ENCODE results near the gene MFF.
"Not testable (repeated sequence)": the region's sequence is repeated elsewhere in the genome, so short reads cannot be mapped to it uniquely, and the experiment has no call there.

The MFF gene

GRCh38 chr2:227376656-227377396 lies 51.8 kb downstream of the MFF start:
- in situ Hi-C loops (cut with MboI; ENCODE audit: low sequenced_read_pairs), result no loop called here

- in situ Hi-C loops (cut with MboI; ENCODE audit: low sequenced_read_pairs), result no loop called here
Observed at GRCh38 chr2:227377467-227378351, 52.7 kb downstream of the MFF start.

DNA sequence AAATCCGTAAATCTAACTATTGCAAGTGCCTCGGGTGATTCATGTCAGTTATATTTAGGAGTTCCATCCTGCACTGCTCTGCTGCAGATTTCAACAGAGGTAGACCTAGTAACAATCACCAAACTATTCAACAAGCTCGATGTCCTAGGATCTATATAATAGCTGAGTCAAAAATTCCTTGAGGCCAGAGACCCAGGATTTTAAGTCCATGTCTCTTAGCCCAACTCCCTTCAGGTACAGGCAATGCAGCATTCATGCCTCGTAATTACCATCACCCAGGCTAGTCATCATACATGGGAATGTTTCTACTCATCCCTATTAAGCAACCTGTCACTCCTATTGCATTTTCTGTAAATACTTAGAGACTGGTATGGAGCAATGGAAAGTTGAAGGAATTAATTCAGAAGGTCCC lies 53.3 kb downstream of the MFF start:
- in situ Hi-C loops (cut with MboI; ENCODE audit: low sequenced_read_pairs), result no loop called here

- in situ Hi-C loops (cut with MboI; ENCODE audit: low sequenced_read_pairs), result no loop called here
Observed at GRCh38 chr2:227379095-227379494, 54.0 kb downstream of the MFF start, which contains the start of gene TM4SF20. TM4SF20 (minus strand) TSS chr2:227379306; CDS start chr2:227379268, 38 bp downstream.

GRCh38 chr2:227382241-227382835 lies 57.3 kb downstream of the MFF start:
- in situ Hi-C loops (cut with MboI; ENCODE audit: low sequenced_read_pairs), result not testable (repeated sequence)

GRCh38 chr2:227383686-227384085 lies 58.6 kb downstream of the MFF start:
- in situ Hi-C loops (cut with MboI; ENCODE audit: low sequenced_read_pairs), result no loop called here

DNA sequence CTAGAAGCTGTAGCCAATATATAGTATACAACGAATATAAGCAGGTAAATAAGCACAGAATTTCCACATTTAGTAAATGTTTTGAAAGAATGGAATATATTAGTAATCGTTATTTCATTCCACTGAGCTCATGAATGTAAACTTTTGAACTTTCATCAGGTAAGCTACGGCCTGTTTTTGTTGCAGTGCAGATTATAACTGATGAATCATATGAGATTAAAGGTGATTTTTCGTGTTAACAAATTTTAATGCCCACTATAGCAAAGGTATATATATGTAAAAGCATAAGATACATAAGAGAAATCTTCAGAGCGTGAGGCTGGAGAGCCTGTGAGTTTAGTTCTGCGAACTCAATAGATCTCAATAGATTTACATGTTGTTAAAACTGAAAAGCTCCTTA lies 61.6 kb downstream of the MFF start:
- in situ Hi-C loops (cut with MboI; ENCODE audit: low sequenced_read_pairs), result no loop called here

DNA sequence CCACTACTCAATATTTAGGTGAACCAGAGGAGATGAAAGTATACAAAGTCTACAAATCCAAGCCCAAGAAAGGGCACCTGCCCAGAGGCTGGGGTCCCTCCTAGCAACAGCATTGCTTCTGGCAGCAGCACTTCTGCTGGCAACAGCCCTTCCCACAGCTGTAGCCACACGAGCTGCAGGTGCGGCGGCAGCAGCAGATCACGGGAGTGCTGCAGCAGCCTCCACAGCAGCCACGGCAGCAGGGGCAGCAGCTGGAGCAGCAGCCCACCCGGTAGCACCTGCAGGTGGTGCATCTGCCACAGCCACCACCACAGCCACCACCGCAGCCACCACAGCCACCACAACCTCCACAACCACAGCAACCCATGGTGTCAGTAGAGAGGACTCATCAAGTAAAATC lies 62.5 kb downstream of the MFF start, which contains the start of gene SCYGR1:
TSS of gene SCYGR1 (minus strand) at position 367 of the 400 bp plus-strand sequence. CDS start at position 367, 0 bp downstream.
- in situ Hi-C loops (cut with MboI; ENCODE audit: low sequenced_read_pairs), result not testable (repeated sequence)

- in situ Hi-C loops (cut with MboI; ENCODE audit: low sequenced_read_pairs), result no loop called here
Observed at GRCh38 chr2:227388537-227389011, 63.5 kb downstream of the MFF start.

GRCh38 chr2:227389231-227389630 lies 64.2 kb downstream of the MFF start:
- in situ Hi-C loops (cut with MboI; ENCODE audit: low sequenced_read_pairs), result no loop called here

DNA sequence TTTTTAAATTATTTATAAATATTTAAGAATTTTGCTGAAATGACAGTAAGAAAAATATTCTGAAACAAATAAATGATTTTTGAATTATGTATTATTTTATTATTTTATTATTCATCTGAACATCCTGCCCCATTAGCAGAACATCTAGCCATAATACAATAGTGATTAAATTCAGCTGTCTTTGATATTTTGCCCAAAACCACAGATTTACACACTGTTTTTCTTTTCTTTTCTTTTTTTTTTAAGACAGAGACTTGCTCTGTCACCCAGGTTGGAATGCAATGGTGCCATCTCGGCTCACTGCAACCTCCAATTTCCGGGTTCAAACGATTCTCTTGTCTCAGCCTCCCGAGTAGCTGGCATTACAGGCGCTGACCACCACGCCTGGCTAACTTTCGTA lies 64.6 kb downstream of the MFF start:
- in situ Hi-C loops (cut with MboI; ENCODE audit: low sequenced_read_pairs), result no loop called here

- in situ Hi-C loops (cut with MboI; ENCODE audit: low sequenced_read_pairs), result no loop called here
Observed at GRCh38 chr2:227390468-227391256, 65.6 kb downstream of the MFF start.

DNA sequence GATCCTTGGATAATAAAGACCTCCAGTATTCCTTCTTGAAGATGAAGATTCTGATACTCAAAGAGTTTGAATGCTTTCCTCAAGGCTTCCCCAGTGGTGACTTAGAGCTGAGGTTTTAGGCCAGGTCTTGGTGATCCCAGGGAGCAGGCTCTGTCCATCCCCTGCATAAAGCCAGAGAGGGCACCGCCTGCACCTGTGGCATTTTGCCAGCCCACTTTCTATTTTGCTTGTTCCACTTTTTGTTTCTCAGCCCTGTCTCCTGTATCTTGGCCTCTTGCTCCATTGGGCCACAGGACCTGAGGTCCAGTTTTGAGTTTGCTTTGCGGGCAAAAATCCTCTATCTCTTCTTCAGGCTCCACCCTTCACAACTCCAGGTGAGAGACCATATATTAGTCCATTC lies 69.3 kb downstream of the MFF start:
- in situ Hi-C loops (cut with MboI; ENCODE audit: low sequenced_read_pairs), result no loop called here

GRCh38 chr2:227395556-227395955 lies 70.5 kb downstream of the MFF start:
- in situ Hi-C loops (cut with MboI; ENCODE audit: low sequenced_read_pairs), result no loop called here

GRCh38 chr2:227397562-227397961 lies 72.5 kb downstream of the MFF start:
- in situ Hi-C loops (cut with MboI; ENCODE audit: low sequenced_read_pairs), result no loop called here

DNA sequence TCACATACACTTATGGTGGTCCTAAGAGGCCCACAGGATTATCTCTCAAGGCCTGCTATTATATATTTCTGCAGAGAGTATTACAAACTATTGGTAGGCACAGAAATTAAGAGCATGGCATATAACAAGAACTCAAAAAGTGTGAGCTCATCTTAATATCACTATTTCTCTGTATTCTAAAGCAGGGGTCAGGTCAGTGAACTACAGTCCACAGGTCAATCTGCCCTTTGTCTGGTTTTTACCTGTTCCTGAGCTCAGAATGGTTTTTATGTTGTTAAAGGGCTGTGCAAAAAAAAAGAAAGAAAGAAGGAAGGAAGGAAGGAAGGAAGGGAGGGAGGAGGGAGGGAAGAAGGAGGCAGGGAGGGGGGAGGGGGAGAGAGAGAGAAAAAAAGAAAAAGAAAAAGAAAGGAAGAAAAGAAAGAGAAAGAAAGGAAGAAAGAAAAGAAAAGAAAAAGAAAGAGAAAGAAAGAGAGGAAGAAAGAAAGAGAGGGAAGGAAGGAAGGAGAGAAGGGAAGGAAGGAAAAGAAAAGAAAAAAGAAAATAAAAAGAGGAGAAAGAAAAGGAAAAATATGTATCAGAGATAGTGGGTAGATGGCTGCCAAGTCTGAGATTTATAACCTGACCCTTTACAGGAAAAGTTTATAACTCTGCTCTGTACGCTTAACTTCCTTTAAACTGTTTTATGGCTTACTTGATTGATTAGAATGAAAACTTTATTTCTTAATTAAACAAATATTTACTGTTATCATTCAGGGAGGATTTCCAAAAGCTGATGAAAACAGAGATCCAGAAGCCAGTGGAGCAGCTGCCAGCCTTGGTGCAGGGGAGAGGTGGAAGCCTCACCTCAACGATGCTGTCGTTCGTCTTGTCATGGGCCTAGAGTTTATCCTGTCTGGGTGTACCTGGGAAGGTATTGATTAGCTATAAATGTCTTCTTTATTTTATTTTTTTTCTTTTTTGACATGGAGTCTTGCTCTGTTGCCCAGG lies 73.9 kb downstream of the MFF start:
- in situ Hi-C loops (cut with MboI; ENCODE audit: low sequenced_read_pairs), result no loop called here

- in situ Hi-C loops (cut with MboI; ENCODE audit: low sequenced_read_pairs), result no loop called here
Observed at GRCh38 chr2:227401550-227401949, 76.5 kb downstream of the MFF start.

DNA sequence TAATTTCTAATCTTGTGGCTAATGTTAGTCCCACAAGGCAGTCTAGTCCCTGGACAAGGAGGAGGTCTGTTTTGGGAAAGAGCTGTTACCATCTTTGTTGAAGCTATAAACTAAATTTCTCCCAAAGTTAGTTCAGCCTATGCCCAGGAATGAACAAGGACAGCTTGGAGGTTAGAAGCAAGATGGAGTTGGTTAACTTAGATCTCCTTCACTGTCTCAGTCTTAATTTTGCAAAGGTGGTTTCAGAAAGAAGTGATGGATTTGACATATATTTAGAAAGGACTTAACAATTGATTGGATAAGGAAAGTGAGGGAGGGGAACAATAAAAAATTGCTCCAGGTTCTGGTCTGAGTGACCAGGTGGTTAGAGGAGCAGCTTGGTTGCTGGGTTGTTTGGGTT lies 77.3 kb downstream of the MFF start:
- in situ Hi-C loops (cut with MboI; ENCODE audit: low sequenced_read_pairs), result no loop called here

- in situ Hi-C loops (cut with MboI; ENCODE audit: low sequenced_read_pairs), result no loop called here
Observed at GRCh38 chr2:227402959-227403358, 77.9 kb downstream of the MFF start.

Measured in hTERT RPE-1 (cell line).